Endothelial cell (in vitro differentiated cells): Measurements from ENCODE around the gene MAPKAP1. TPM values are rescaled to one million over a fixed set of nuclear protein-coding genes. Genes with fewer than 3 reads are reported as not detected.

Source experiments
- DNase-seq: peaks from one replicate; pipeline ENCODE4 v3.0.0; 2021; ENCODE audit warnings: low spot score
- H3K27ac Mint-ChIP-seq: one replicate; pipeline ENCODE4 v1.8.0; 2021; ENCODE audit warnings: mixed read lengths, inconsistent platforms; ENCODE audit not compliant: unreplicated experiment
- H3K27me3 Mint-ChIP-seq: one replicate; pipeline ENCODE4 v1.8.0; 2021; ENCODE audit warnings: mild to moderate bottlenecking, moderate library complexity, mixed read lengths, inconsistent platforms; ENCODE audit not compliant: unreplicated experiment
- H3K36me3 Mint-ChIP-seq: one replicate; pipeline ENCODE4 v1.8.0; 2021; ENCODE audit warnings: mild to moderate bottlenecking, low read depth, mixed read lengths, inconsistent platforms; ENCODE audit not compliant: unreplicated experiment
- H3K4me1 Mint-ChIP-seq: one replicate; pipeline ENCODE4 v1.8.0; 2021; ENCODE audit warnings: mild to moderate bottlenecking, mixed read lengths, inconsistent platforms; ENCODE audit not compliant: unreplicated experiment
- H3K4me3 Mint-ChIP-seq: one replicate; pipeline ENCODE4 v1.8.0; 2021; ENCODE audit warnings: mild to moderate bottlenecking, mixed read lengths, inconsistent platforms; ENCODE audit not compliant: unreplicated experiment
- H3K9me3 Mint-ChIP-seq: one replicate; pipeline ENCODE4 v1.8.0; 2021; ENCODE audit warnings: mixed read lengths, inconsistent platforms; ENCODE audit not compliant: unreplicated experiment
- total RNA-seq: library from RNA; stranded (reverse); fragmentation: NEBNext Ultra II Directional; extraction: Animal tissue kit (Norgen Biotek cat#: 25700); gene quantifications from one replicate; pipeline ENCODE4 v1.2.1, GENCODE V29; 2021; ENCODE audit not compliant: unreplicated experiment
- TF ChIP-seq, protein P1 (sequence below): fragments of 200-600 bp; sonication (generic); IDR thresholded peaks from one replicate; pipeline ENCODE4 v1.5.0; 2021; ENCODE audit warnings: antibody characterized with exemption; ENCODE audit not compliant: unreplicated experiment

Gene MAPKAP1
- total RNA-seq, 1 donor from 2014 or later = 74.6 TPM

DNA sequence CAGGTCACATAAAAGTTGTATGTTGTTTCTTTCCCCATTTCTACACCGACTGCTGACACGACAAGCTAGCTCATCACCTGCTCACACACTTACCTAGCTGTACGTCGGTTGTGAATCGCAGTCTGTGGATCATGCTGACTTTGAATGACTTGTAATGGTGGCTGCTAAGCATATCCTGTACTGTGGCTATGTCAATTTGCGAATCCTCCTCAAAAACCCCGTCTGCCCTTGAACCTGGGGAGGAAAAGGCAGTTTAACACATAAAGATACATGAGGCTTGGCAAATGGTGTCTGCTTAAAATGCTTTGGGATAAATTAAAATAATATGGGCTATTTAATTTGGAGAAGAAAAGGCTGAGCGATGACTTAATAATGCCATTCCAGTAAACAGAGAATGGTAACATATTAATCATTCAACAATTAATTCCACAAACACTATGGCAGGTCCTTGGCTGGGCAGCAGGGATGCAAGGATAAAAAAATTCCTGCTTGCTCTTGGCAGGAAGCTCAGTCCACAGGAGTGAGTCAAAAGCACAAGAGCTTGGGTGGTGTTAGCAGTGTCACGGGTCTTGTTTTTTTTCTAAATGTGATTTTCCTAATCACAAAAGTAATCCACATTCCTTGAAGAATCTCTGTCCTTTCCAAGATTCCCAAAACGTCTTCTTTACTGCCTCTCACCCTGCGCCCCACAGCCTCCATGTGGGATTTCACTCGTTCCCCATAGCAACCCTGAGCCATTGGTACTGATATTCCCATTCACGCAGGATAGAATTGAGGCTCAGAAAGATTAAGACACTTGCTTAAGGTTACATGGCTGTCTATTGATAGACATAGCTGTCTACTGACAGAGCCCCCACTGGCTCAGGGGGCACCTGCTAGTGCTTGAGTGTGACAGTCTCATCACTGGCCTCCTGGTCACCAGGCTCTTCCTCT is 222.4 kb downstream of the MAPKAP1 start:
- Mint-ChIP-seq H3K4me1 (no peaks in the 10 kb centered on the region), H3K27me3 (no peaks in the 10 kb centered on the region), H3K9me3 (no peaks in the 10 kb centered on the region), H3K27ac (no peak overlapping the region), H3K4me3 (no peak overlapping the region), H3K36me3 (no peaks in the 10 kb centered on the region)
- DNase-seq = no peak
- TF ChIP-seq, protein P1, sequence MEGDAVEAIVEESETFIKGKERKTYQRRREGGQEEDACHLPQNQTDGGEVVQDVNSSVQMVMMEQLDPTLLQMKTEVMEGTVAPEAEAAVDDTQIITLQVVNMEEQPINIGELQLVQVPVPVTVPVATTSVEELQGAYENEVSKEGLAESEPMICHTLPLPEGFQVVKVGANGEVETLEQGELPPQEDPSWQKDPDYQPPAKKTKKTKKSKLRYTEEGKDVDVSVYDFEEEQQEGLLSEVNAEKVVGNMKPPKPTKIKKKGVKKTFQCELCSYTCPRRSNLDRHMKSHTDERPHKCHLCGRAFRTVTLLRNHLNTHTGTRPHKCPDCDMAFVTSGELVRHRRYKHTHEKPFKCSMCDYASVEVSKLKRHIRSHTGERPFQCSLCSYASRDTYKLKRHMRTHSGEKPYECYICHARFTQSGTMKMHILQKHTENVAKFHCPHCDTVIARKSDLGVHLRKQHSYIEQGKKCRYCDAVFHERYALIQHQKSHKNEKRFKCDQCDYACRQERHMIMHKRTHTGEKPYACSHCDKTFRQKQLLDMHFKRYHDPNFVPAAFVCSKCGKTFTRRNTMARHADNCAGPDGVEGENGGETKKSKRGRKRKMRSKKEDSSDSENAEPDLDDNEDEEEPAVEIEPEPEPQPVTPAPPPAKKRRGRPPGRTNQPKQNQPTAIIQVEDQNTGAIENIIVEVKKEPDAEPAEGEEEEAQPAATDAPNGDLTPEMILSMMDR = no peak

DNA sequence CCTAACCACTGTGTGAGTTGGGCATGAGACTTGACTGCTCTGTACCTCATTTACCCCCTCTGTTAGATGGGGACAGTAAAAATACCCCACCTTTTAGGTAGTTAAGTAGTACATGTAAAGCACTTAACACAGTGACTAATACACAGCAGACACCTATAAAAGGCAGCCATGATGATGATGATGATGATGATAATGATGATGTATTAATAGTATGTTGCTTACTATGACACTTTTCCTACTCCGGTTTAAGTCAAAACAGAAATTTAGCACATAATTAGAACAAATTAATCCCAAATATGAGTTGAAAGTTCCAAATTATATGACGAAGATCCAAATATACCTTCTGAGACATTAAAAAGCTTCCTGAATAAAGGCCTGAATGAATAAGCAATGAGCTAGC is 223.3 kb downstream of the MAPKAP1 start:
- H3K4me3 Mint-ChIP-seq = no peak overlapping the region
- H3K27me3 Mint-ChIP-seq = no peaks in the 10 kb centered on the region

DNA sequence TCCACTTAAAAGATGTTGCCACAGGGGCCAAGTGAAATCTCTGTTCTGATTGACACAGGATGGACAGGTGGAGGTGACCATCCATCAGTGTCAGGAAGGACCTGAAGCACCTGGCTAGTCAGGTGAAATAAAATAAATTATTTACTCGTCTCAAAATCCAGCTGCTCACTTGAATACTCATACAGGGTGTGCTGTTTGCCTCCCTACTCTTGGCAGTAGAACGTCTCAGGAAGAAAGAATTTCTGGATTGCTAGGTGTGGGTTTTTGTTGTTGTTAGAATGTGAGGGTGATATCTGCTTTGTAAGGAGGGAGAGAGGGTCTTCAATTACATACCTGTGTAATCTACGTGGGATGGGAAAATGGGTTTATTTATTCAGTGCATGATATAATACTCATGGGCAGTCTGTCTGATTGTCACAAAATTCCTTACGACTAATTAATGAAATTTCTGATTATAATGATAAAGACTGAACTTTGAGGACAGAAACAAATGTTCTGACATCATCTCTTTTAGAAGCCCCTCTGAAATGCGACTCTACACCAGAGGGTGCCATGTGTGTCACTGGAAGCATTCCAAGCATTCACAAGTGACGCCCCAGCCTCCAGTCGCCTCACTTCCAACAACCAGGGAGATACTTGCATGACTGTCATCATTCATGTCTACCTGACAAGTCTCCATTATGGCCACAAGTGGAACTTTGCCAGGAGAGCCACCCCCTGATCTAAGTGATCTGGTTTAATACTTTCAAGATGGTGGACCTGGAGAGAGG is 227.0 kb downstream of the MAPKAP1 start:
- TF ChIP-seq, protein P1 = no peak
- Mint-ChIP-seq H3K36me3 (peaks cover 10% of the 10 kb centered on the region), H3K4me1 (no peaks in the 10 kb centered on the region), H3K9me3 (no peaks in the 10 kb centered on the region), H3K27me3 (no peaks in the 10 kb centered on the region), H3K27ac (no peak overlapping the region), H3K4me3 (no peak overlapping the region)
- DNase-seq = no peak

More for the DNA sequence above, 223.3 kb downstream of the MAPKAP1 start:
- DNase-seq = no peak
- H3K4me1 Mint-ChIP-seq = no peaks in the 10 kb centered on the region
- TF ChIP-seq, protein P1 = no peak
- no peaks in the 10 kb centered on the region for H3K9me3 Mint-ChIP-seq
- H3K36me3 Mint-ChIP-seq = peaks cover 2% of the 10 kb centered on the region
- no peak overlapping the region for H3K27ac Mint-ChIP-seq

DNA sequence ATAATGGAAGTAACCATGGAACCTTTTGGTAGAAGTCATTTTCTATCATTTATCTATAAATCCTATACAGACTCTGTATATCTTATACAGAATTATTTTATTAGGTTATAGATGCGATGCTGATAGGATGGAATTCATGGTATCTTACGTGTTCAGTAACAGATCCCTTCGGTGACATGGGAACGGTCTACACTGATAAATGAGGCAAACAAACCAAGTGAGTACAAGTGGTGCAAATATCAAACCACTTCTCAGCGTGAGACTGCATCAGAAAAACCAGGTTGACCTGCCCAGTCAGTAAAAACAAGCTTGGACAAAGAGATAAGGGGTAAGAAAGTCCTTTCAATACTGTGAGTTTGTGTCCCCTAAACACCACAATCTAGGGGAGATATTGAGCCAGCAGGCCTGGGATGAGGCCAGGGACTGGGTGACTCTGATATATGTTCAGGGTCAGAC is 229.9 kb downstream of the MAPKAP1 start:
- peaks cover 10% of the 10 kb centered on the region for H3K36me3 Mint-ChIP-seq
- TF ChIP-seq, protein P1 = no peak
- no peaks in the 10 kb centered on the region for H3K4me1 Mint-ChIP-seq
- no peak overlapping the region for H3K4me3 Mint-ChIP-seq
- H3K27ac Mint-ChIP-seq = no peak overlapping the region
- no peaks in the 10 kb centered on the region for H3K27me3 Mint-ChIP-seq
- no peaks in the 10 kb centered on the region for H3K9me3 Mint-ChIP-seq
- DNase-seq = no peak

DNA sequence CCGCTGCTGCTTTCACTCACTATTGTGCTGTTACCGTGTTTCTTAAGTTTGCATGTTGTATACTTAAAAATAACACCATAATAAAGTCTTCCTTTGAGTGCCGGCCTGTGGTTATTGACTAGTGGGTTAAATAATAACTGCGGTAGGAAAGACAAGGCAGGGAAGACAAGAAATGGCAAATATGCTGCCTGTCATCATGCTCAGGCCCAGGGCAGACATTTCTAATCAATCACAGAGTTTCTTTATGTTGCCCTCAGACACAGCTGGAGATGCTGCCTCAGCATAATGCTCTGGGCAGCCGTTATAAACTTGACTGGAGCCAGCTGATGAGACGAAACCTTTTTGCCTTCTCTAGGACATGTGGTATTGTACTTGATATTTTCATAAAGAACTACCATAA is 230.4 kb downstream of the MAPKAP1 start:
- H3K4me1 Mint-ChIP-seq = no peaks in the 10 kb centered on the region
- H3K27me3 Mint-ChIP-seq = no peaks in the 10 kb centered on the region
- H3K9me3 Mint-ChIP-seq = no peaks in the 10 kb centered on the region
- peaks cover 10% of the 10 kb centered on the region for H3K36me3 Mint-ChIP-seq
- no peak overlapping the region for H3K27ac Mint-ChIP-seq
- no peak overlapping the region for H3K4me3 Mint-ChIP-seq
- DNase-seq = no peak
- TF ChIP-seq, protein P1 = no peak
